SK-N-SH (cell line): ENCODE results near the gene DCAF6. TPM values are rescaled to one million over a fixed set of nuclear protein-coding genes. Genes with fewer than 3 reads are reported as not detected.

Experiments used
- CTCF ChIA-PET: fragments of 300-600, 350-600 bp; formaldehyde crosslinking; extraction: SDS; loops from one replicate; lab custom pipeline; 2021; lab: Yijun Ruan, JAX
- POLR2A ChIA-PET: fragments of 350-600 bp; sonication (Branson Sonifier 250); formaldehyde crosslinking; extraction: SDS; loops from one replicate; lab custom pipeline; 2020; ENCODE audit warnings: antibody characterized with exemption, inconsistent platforms; lab: Yijun Ruan, JAX
- DNase-seq: peaks from one replicate; pipeline ENCODE4 v3.0.0; 2012
- H2AFZ ChIP-seq: fragments of 200-600 bp; sonication (generic); 2 replicates; pipeline ENCODE4 v1.8.1; 2016; ENCODE audit warnings: antibody characterized with exemption, mild to moderate bottlenecking, low read depth
- H3F3A ChIP-seq: fragments of 200-600 bp; sonication (generic); replicated peaks from 2 replicates; pipeline ENCODE3; 2016; ENCODE audit warnings: antibody characterized with exemption, mild to moderate bottlenecking; ENCODE audit not compliant: insufficient read depth
- H3K27ac ChIP-seq, 2 experiments: fragments of 200-500 bp in 1 of 2; fragments of 200-600 bp in 1 of 2; sonication (Bioruptor generic) in 1 of 2; sonication (generic), shearing (Covaris generic) in 1 of 2; 2 replicates each; pipeline versions ENCODE4 v1.5.1 to v1.6.1; 2014 to 2016; ENCODE audit warnings: low read depth in 2 of 2, inconsistent platforms in 1 of 2, low read length in 1 of 2, mild to moderate bottlenecking in 1 of 2, mixed read lengths in 1 of 2
- H3K27me3 ChIP-seq: fragments of 200-600 bp; sonication (generic), shearing (Covaris generic); 2 replicates; pipeline ENCODE4 v1.6.1; 2016; ENCODE audit warnings: mixed run types; ENCODE audit not compliant: insufficient read depth
- H3K36me3 ChIP-seq, 2 experiments: fragments of 200-500 bp in 1 of 2; fragments of 200-600 bp in 1 of 2; sonication (Bioruptor generic) in 1 of 2; sonication (generic) in 1 of 2; replicated peaks in 1 of 2; 2 replicates each; pipeline versions ENCODE3 to v1.5.1; 2014 to 2016; ENCODE audit warnings: low read length in 1 of 2, mild to moderate bottlenecking in 1 of 2; ENCODE audit not compliant: insufficient read depth in 2 of 2, control insufficient read depth in 1 of 2
- H3K4me1 ChIP-seq, 2 experiments: fragments of 200-500 bp in 1 of 2; fragments of 200-600 bp in 1 of 2; sonication (Bioruptor generic) in 1 of 2; sonication (generic), shearing (Covaris generic) in 1 of 2; 2 replicates each; pipeline versions ENCODE4 v1.5.1 to v1.6.1; 2014 to 2016; ENCODE audit warnings: low read depth in 1 of 2, low read length in 1 of 2, mixed run types in 1 of 2; ENCODE audit not compliant: insufficient read depth in 2 of 2, control insufficient read depth in 1 of 2
- H3K4me2 ChIP-seq: fragments of 200-600 bp; sonication (generic), shearing (Covaris generic); 2 replicates; pipeline ENCODE4 v1.6.1; 2017; ENCODE audit warnings: mixed run types
- H3K4me3 ChIP-seq, 2 experiments: fragments of 200-500 bp in 1 of 2; fragments of 200-600 bp in 1 of 2; sonication (Bioruptor generic) in 1 of 2; sonication (generic), shearing (Covaris generic) in 1 of 2; 2 replicates each; pipeline versions ENCODE4 v1.5.1 to v1.8.1; 2014 to 2016; ENCODE audit warnings: low read depth in 2 of 2, inconsistent platforms in 1 of 2, low read length in 1 of 2, mild to moderate bottlenecking in 1 of 2, mixed read lengths in 1 of 2, moderate library complexity in 1 of 2
- H3K79me2 ChIP-seq: fragments of 200-600 bp; sonication (generic); 2 replicates; pipeline ENCODE4 v1.8.1; 2017; ENCODE audit warnings: mild to moderate bottlenecking; ENCODE audit not compliant: insufficient read depth
- H3K9ac ChIP-seq: fragments of 200-600 bp; sonication (generic); 2 replicates; pipeline ENCODE4 v1.6.1; 2017; ENCODE audit warnings: mixed run types
- H3K9me2 ChIP-seq: fragments of 200-600 bp; sonication (generic); 2 replicates; pipeline ENCODE4 v1.6.1; 2017; ENCODE audit warnings: mixed run types
- H3K9me3 ChIP-seq: fragments of 200-600 bp; sonication (generic); 2 replicates; pipeline ENCODE4 v1.6.1; 2017; ENCODE audit warnings: mixed run types, mild to moderate bottlenecking, moderate library complexity
- H4K20me1 ChIP-seq: fragments of 200-600 bp; sonication (generic); 2 replicates; pipeline ENCODE4 v1.6.1; 2017; ENCODE audit warnings: mild to moderate bottlenecking, mixed run types; ENCODE audit not compliant: insufficient read depth
- CHD2 ChIP-seq: fragments of 150-350 bp; IDR thresholded peaks from 2 replicates; pipeline ENCODE4 v1.6.1; 2018; ENCODE audit warnings: low read length; ENCODE audit not compliant: partially characterized antibody
- FOXJ3 ChIP-seq: sonication (generic); formaldehyde crosslinking; IDR thresholded peaks from 2 replicates; pipeline ENCODE4 v1.5.1; 2020; ENCODE audit warnings: mild to moderate bottlenecking, missing genetic modification reagents
- GATA2 ChIP-seq: sonication (generic); formaldehyde crosslinking; IDR thresholded peaks from 2 replicates; pipeline ENCODE4 v1.5.0; 2020; ENCODE audit warnings: mild to moderate bottlenecking, missing genetic modification reagents
- MEF2A ChIP-seq: IDR thresholded peaks from 2 replicates; pipeline ENCODE4 v1.4.0; 2012; ENCODE audit warnings: low read depth, borderline replicate concordance
- NFIC ChIP-seq: IDR thresholded peaks from 2 replicates; pipeline ENCODE4 v1.4.0; 2012; ENCODE audit warnings: borderline replicate concordance
- POLR2AphosphoS5 ChIP-seq: IDR thresholded peaks from 2 replicates; pipeline ENCODE4 v1.6.1; 2012; ENCODE audit warnings: low read depth, low read length
- RCOR1 ChIP-seq: fragments of 150-350 bp; IDR thresholded peaks from 2 replicates; pipeline ENCODE4 v1.6.1; 2017; ENCODE audit warnings: antibody characterized with exemption, low read length
- RFX5 ChIP-seq: IDR thresholded peaks from 2 replicates; pipeline ENCODE4 v1.6.1; 2012; ENCODE audit warnings: mild to moderate bottlenecking, improper control_type of control experiment, low read length
- RXRA ChIP-seq: IDR thresholded peaks from 2 replicates; pipeline ENCODE4 v1.4.0; 2012; ENCODE audit warnings: low read depth, mild to moderate bottlenecking, borderline replicate concordance
- SMC3 ChIP-seq: IDR thresholded peaks from 2 replicates; pipeline ENCODE4 v1.6.1; 2012; ENCODE audit warnings: low read depth, low read length, improper control_type of control experiment
- WGBS: methylation state at CpG from one replicate; pipeline ENCODE4 v1.1.6; 2017; ENCODE audit warnings: low lambda C conversion rate; 5-methylcytosine and 5-hydroxymethylcytosine counted together
- polyA plus RNA-seq, 3 experiments: library from polyadenylated mRNA; depleted of rRNA; stranded (reverse); fragments of >200 nt; gene quantifications; 2 replicates each; pipeline ENCODE4 v1.2.3, GENCODE V29; 2012
- TF ChIP-seq, protein P1 (sequence below): fragments of 150-350 bp; IDR thresholded peaks from 2 replicates; pipeline ENCODE4 v1.6.1; 2017; ENCODE audit warnings: antibody characterized with exemption, low read length, low read depth, borderline replicate concordance
- TF ChIP-seq, protein P2 (sequence below): fragments of 150-350 bp; IDR thresholded peaks from 2 replicates; pipeline ENCODE4 v1.6.1; 2016; ENCODE audit warnings: mild to moderate bottlenecking, low read depth, low read length

Gene DCAF6
- polyA plus RNA-seq, 1 of the 3 experiments (the other 2 are of a cell fraction): 31.3 TPM

DNA sequence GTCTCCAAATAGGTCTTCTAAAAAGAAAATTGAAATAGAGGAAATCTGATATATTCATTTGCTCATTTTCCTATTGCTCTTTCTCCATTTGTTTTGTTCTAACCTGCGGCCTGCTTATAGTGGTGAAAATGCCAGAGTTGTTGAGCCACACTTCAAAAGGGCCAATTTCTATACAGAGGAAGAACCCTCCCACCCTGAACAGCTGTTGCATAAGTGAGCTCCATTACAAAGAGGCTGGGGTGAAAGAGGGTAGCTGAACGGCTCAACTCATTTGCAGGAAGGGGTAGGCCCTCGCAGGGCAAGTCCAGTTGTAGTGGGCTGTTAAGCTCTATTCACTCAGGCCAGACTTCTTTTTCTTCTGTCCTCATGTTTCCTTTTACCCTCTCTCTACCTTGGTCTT is 31.3 kb upstream of the DCAF6 start (continued):
- TF ChIP-seq MEF2A (no peak), POLR2AphosphoS5 (no peak)

DNA sequence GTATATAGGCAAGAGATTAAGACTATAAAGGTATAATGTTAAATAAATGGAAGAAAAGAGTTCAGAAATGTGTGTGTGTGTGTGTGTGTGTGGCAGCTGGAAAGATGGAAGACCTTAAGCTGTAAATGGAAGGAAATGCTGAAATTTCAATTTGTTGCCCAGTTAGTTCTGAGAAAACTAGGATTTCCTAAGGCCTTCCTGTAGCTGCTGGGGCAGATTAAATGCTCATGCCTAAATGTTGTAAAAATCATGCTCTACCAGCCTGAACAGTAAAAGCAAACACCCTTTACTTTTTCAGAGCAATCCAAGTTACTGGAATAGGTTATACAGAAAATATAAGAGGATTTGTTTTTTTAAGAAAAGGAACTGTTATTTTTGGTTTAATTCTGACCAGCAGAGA is 30.8 kb upstream of the DCAF6 start:
- no peaks in the 10 kb centered on the region for H3K9me3 ChIP-seq
- H2AFZ ChIP-seq: no peak overlapping the region
- DNase-seq: no peak
- H3K27me3 ChIP-seq: no peaks in the 10 kb centered on the region
- no peak overlapping the region for H3K4me2 ChIP-seq
- no peak overlapping the region for H3K4me3 ChIP-seq
- H3K4me1 ChIP-seq: no peaks in the 10 kb centered on the region; a peak in 1 of 4 replicates
- TF ChIP-seq, protein P1, sequence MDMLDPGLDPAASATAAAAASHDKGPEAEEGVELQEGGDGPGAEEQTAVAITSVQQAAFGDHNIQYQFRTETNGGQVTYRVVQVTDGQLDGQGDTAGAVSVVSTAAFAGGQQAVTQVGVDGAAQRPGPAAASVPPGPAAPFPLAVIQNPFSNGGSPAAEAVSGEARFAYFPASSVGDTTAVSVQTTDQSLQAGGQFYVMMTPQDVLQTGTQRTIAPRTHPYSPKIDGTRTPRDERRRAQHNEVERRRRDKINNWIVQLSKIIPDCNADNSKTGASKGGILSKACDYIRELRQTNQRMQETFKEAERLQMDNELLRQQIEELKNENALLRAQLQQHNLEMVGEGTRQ: no peak
- no peaks in the 10 kb centered on the region for H3K36me3 ChIP-seq
- no peak overlapping the region for H3K27ac ChIP-seq
- no peak overlapping the region for H3K9ac ChIP-seq
- no peaks in the 10 kb centered on the region for H4K20me1 ChIP-seq
- ChIA-PET POLR2A (no interaction called here), CTCF (interaction anchor here (1.0 kb wide), 1 partner anchor 13 kb away, joined by 3 read pairs; no protein-coding TSS in a partner anchor)
- no peaks in the 10 kb centered on the region for H3K79me2 ChIP-seq
- no peaks in the 10 kb centered on the region for H3F3A ChIP-seq
- H3K9me2 ChIP-seq: no peaks in the 10 kb centered on the region

DNA sequence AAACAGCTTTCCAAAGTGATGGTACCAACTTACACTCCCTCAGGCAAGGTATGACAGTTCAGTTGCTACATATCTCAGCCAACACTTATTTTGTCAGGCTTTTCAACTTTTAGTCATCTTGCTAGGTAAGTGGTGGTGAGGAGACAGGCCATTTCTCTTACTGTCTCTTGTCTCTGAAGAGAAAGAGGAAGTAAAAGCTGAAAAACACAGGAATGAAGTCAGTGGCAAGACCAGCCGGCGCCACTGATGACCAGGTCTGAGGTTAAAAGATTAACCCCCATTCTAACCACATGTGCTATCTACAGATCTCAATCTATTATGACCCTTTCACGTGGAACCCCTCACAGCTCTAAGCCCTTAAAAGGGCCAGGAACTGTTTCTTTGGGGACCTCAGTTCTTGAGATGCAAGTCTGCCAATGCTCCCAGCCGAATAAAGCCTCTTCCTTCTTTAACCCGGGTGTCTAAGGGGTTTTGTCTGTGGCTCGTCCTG is 26.7 kb upstream of the DCAF6 start:
- CTCF ChIA-PET: interaction anchor here (1.3 kb wide), 1 partner anchor 16 kb away, joined by 3 read pairs; no protein-coding TSS in a partner anchor
- H3K4me2 ChIP-seq: no peak overlapping the region

DNA sequence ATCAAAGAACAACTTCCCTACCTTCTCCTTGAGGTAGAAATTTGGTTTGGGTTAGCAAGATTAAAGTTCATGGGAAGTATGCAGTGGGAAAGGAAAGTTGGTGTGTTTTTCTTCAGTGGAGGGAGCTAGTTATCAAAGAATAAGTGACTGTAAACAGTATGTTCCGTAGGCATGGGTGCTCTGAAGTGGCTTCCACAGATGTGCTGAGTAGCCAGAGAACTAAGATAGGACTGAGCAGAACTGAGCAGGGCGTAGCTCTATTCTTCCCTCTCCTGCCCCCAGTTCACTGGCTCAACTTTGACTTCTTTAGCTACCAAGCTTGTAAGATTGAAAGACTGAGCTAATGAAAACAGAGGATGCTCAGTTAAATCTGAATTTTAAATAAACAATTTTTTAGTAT is 26.0 kb upstream of the DCAF6 start:
- no peaks in the 10 kb centered on the region; a peak in 1 of 4 replicates for H3K4me1 ChIP-seq
- ChIA-PET CTCF (no interaction called here), POLR2A (no interaction called here)
- TF ChIP-seq CHD2 (no peak), RFX5 (no peak)
- H3K4me2 ChIP-seq: no peak overlapping the region
- no peak for DNase-seq
- WGBS: 83% methylated on average over 2 of the region's 2 CpGs
- no peak overlapping the region for H3K4me3 ChIP-seq
- no peaks in the 10 kb centered on the region for H3K27me3 ChIP-seq
- H3K9me2 ChIP-seq: no peaks in the 10 kb centered on the region
- no peak overlapping the region for H2AFZ ChIP-seq
- peaks cover 8% of the 10 kb centered on the region in 2 experiments for H3K36me3 ChIP-seq
- H3K9me3 ChIP-seq: no peaks in the 10 kb centered on the region
- no peaks in the 10 kb centered on the region for H4K20me1 ChIP-seq
- peaks cover 5% of the 10 kb centered on the region for H3F3A ChIP-seq
- no peak overlapping the region for H3K27ac ChIP-seq
- no peaks in the 10 kb centered on the region for H3K79me2 ChIP-seq
- H3K9ac ChIP-seq: no peak overlapping the region

More for the DNA sequence above, 26.7 kb upstream of the DCAF6 start:
- POLR2A ChIA-PET: no interaction called here
- Histone ChIP-seq H3K27ac (no peak overlapping the region), H3K27me3 (no peaks in the 10 kb centered on the region), H3K9me2 (no peaks in the 10 kb centered on the region), H4K20me1 (no peaks in the 10 kb centered on the region), H3K9ac (no peak overlapping the region), H3F3A (peaks cover 4% of the 10 kb centered on the region), H3K36me3 (peaks cover under 1 to 8% of the 10 kb centered on the region in 2 experiments), H3K9me3 (no peaks in the 10 kb centered on the region), H3K4me1 (no peaks in the 10 kb centered on the region; a peak in 2 of 4 replicates), H2AFZ (no peak overlapping the region), H3K79me2 (no peaks in the 10 kb centered on the region), H3K4me3 (no peak overlapping the region)
- WGBS: 76% methylated on average over 6 of the region's 6 CpGs
- TF ChIP-seq SMC3 (no peak), FOXJ3 (CRISPR knock-in tag) (no peak), NFIC (no peak), RXRA (no peak), RCOR1 (no peak), GATA2 (CRISPR knock-in tag) (no peak)
- TF ChIP-seq, protein P2, sequence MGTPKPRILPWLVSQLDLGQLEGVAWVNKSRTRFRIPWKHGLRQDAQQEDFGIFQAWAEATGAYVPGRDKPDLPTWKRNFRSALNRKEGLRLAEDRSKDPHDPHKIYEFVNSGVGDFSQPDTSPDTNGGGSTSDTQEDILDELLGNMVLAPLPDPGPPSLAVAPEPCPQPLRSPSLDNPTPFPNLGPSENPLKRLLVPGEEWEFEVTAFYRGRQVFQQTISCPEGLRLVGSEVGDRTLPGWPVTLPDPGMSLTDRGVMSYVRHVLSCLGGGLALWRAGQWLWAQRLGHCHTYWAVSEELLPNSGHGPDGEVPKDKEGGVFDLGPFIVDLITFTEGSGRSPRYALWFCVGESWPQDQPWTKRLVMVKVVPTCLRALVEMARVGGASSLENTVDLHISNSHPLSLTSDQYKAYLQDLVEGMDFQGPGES: no peak
- DNase-seq: no peak
